Omental fat pad (tissue), 4 donors: ENCODE data around the gene NOXA1. TPM values are rescaled to one million over a fixed set of nuclear protein-coding genes. Genes with fewer than 3 reads are reported as not detected.

Source experiments
- ATAC-seq: fragments of 150-250 bp; one replicate; pipeline ENCODE4 v1.9.1; 2016; ENCODE audit warnings: mild to moderate bottlenecking, moderate library complexity; ENCODE audit not compliant: low FRiP score
- DNase-seq: peaks from one replicate; pipeline ENCODE4 v3.0.0-alpha.2; 2019; ENCODE audit warnings: low spot score
- total RNA-seq, 4 donors: library from RNA; depleted of rRNA; stranded (reverse); fragments of >200 nt; gene quantifications; one replicate each; pipeline ENCODE4 v1.1.0, GENCODE V29; 2016
- TF ChIP-seq, protein P1 (sequence below), 3 donors: fragments of 450-650 bp; IDR thresholded peaks; one replicate each; pipeline ENCODE4 v1.5.1; 2016 to 2017; ENCODE audit warnings: antibody characterized with exemption in 3 of 3, mild to moderate bottlenecking in 3 of 3, moderate library complexity in 2 of 3

The NOXA1 gene
- total RNA-seq, 4 donors from 2014 or later, result 0.84 to 3.8 (median 2.1) TPM

DNA sequence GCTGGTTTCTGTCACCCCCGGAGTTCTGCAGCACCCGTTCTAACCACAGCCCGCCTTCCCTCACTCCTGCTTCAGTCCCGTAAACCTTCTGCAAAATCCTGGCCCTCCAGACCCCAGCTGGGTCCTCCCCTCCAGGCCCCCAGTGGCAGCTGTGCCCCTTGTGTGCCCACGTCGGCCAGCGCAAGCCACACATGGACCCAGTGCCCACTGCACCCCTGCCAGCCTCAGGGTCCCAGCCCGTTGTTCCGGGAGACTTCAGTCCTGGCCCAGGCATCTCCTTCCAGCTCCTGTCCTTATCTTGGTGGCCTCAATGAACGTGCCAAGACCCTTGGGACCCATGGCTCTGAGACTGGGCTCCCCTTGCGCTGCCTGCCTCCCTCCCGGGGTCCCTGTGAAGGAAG, 43.4 kb upstream of the NOXA1 start:
- TF ChIP-seq, protein P1, sequence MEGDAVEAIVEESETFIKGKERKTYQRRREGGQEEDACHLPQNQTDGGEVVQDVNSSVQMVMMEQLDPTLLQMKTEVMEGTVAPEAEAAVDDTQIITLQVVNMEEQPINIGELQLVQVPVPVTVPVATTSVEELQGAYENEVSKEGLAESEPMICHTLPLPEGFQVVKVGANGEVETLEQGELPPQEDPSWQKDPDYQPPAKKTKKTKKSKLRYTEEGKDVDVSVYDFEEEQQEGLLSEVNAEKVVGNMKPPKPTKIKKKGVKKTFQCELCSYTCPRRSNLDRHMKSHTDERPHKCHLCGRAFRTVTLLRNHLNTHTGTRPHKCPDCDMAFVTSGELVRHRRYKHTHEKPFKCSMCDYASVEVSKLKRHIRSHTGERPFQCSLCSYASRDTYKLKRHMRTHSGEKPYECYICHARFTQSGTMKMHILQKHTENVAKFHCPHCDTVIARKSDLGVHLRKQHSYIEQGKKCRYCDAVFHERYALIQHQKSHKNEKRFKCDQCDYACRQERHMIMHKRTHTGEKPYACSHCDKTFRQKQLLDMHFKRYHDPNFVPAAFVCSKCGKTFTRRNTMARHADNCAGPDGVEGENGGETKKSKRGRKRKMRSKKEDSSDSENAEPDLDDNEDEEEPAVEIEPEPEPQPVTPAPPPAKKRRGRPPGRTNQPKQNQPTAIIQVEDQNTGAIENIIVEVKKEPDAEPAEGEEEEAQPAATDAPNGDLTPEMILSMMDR (IDR thresholded peaks at IDR 0.05), result no peak
- ATAC-seq (no peak), DNase-seq (no peak)

DNA sequence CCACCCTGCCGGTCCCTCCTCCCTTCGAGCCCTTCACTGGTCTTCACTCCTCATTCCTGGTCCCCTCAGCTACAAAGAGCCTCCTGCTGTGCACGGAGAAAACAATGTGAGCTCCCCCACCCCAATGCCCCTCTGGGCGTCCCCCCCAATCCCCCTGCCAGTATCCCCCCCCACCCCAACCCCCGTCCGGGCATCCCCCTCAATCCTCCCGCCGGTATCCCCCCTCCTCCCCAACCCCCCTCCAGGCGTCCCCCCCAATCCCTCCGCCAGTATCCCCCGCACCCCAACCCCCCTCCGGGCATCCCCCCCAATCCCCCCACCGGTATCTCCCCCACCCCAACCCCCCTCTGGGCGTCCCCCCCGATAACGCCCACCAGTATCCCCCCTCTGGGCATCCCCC, 43.0 kb upstream of the NOXA1 start:
- no peak for ATAC-seq
- no peak for DNase-seq
- TF ChIP-seq, protein P1 (IDR thresholded peaks at IDR 0.05), result no peak

DNA sequence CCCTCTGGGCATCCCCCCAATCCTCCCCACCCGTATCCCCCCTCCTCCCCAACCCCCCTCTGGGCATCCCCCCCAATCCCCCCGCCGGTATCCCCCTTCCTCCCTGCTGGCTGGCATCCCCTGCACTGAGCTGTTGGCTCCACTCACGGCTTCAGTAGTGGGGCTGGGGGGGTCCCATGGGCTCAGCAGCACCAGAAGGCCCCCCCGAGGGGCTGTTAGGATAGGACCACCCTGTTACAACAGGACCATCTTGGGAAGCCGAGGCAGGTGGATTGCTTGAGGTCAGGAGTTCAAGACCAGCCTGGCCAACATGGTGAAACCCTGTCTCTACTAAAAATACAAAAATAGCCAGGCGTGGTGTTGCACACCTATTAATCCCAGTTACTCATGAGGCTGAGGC, 42.6 kb upstream of the NOXA1 start:
- ATAC-seq (no peak), DNase-seq (no peak)
- TF ChIP-seq, protein P1 (IDR thresholded peaks at IDR 0.05), result no peak

DNA sequence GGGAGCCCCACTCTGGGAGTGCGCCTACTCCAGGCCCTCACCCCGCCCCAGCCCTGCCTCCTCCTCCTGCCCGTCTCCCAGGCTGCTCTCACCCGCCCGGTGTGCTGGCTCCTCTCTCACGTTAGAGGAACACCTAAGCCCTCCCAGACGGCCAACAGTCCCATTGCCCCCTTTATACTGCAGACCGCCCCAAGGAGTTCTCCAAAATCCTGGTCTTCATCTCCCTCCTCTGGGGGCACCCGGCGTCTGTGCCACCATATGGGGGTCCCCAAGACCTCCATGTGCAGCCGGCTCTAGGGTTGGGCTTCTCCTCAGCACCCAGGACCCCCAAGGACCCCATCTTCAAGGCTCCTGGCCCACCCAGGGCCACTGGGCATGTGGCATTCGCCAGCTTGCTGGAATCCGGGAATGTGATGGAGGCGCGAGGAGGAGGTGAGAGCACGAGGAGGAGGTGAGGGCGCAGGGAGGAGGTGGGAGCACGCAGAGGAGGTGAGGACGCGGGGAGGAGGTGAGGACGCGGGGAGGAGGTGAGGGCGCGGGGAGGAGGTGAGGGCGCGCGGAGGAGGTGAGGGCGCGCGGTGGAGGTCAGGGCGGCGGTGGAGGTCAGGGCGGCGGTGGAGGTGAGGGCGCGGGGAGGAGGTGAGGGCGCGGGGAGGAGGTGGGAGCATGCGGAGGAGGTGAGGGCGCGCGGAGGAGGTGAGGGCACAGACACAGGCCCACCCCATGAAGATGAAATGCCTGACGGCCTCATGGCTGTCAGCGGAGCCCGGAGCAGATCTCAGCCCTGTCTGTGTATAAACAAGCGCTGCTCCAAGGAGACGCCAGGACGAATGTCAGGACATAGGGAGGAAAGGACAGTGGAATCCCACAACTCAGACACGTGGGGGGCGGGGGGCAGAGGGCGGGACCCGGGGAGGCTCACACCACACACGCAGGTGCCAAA, 41.4 kb upstream of the NOXA1 start:
- DNase-seq (no peak), ATAC-seq (no peak)

DNA sequence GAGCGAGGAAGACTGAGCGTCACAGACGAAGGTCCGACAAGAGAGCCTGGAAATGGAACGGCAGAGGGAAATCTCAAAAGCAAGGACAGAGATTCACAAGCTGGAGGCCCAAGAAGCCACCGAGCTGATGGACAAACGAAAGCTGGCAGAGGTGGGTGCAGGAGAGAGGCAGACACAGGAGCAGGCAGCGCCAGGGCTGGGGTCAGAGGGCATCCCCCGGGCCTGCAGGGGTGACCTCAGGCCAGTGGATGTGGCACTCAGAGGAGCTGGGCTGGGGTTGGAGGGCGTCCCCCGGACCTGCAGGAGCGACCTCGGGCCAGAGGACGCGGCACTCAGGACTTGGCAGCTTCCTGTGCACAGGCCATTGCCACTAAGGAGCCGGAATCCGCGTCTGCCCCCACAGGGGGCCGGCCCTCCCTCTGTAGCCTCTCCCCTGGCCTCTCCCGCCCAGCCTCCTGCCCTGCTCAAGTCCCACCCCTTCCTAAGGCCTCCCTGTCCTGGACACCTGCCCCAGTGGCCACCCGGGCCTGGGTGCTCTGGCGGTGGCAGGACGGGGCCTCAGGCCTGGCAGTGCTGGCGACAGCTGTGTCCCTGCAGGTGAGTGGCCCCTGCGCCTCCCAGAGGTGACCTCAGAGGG, 40.6 kb upstream of the NOXA1 start:
- ATAC-seq, result no peak
- TF ChIP-seq, protein P1 (IDR thresholded peaks at IDR 0.05), result no peak

More for the DNA sequence above, 41.4 kb upstream of the NOXA1 start:
- TF ChIP-seq, protein P1 (IDR thresholded peaks at IDR 0.05), result no peak

DNA sequence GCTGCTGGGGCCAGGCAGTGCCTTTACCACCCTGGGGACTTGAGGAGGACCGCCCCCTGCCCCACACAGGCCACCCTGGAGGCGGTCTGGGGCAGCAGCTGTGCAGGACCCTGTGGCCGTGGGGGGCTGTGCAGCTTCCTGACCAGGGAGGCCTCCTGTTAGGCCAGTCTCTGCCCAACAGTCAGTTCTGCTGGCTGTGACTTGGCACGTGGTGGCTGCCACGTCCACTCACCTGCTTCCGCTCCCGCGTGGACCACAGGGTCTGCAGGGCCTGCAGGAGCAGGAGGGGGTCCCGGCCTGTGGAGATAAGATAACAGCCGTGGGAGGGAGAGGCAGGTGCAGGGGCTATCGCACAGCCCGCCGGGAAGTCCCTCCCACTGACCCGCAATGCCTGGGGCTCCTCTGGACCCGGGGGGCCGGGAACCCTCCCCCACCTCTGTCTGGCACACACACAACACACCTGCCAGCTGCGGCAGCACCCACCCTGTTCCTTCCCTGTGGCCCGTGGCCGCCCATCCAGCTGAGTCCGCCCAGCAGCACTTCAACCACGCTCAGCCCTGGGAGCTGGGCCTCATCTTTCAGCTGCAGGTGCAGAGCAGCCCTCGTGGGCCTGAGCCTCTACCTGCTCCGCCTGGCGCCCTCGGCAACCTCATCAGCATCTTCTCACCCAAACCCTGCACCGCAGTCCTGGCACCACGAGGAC, 40.0 kb upstream of the NOXA1 start:
- ATAC-seq (no peak), DNase-seq (no peak)
- TF ChIP-seq, protein P1 (IDR thresholded peaks at IDR 0.05), result no peak

More for the DNA sequence above, 40.6 kb upstream of the NOXA1 start:
- DNase-seq, result no peak
